Liver (tissue), 9 donors: Measurements from ENCODE around the gene TAAR2. TPM values are rescaled to one million over a fixed set of nuclear protein-coding genes. Genes with fewer than 3 reads are reported as not detected.

ENCODE experiments used
- DNase-seq: peaks from one replicate; pipeline ENCODE4 v3.0.0-alpha.2; 2017; ENCODE audit warnings: low spot score
- H3K27ac ChIP-seq, 2 donors: one replicate each; pipeline ENCODE4 v1.7.0; 2013; ENCODE audit warnings: inconsistent platforms in 2 of 2, low read length in 2 of 2, control low read depth in 1 of 2, low read depth in 1 of 2, mild to moderate bottlenecking in 1 of 2
- H3K27me3 ChIP-seq, 4 donors: one replicate each; pipeline versions ENCODE4 v1.6.1 to v1.7.0; 2013; ENCODE audit warnings: low read length in 3 of 4, inconsistent platforms in 1 of 4, mild to moderate bottlenecking in 1 of 4, moderate library complexity in 1 of 4; ENCODE audit not compliant: control insufficient read depth in 4 of 4, insufficient read depth in 4 of 4
- H3K36me3 ChIP-seq, 4 donors: one replicate each; pipeline versions ENCODE4 v1.6.1 to v1.7.0; 2013; ENCODE audit warnings: low read length in 3 of 4, mild to moderate bottlenecking in 3 of 4, low read depth in 1 of 4, moderate library complexity in 1 of 4; ENCODE audit not compliant: control insufficient read depth in 4 of 4, insufficient read depth in 3 of 4
- H3K4me1 ChIP-seq, 4 donors: one replicate each; pipeline versions ENCODE4 v1.6.1 to v1.7.0; 2013; ENCODE audit warnings: low read length in 3 of 4, mild to moderate bottlenecking in 3 of 4, moderate library complexity in 1 of 4; ENCODE audit not compliant: control insufficient read depth in 4 of 4, insufficient read depth in 4 of 4
- H3K4me3 ChIP-seq, 3 donors: one replicate each; pipeline versions ENCODE4 v1.6.1 to v1.7.0; 2013; ENCODE audit warnings: low read length in 3 of 3, control low read depth in 1 of 3, low read depth in 1 of 3, mild to moderate bottlenecking in 1 of 3
- H3K9ac ChIP-seq, 2 donors: one replicate each; pipeline ENCODE4 v1.7.0; 2013; ENCODE audit warnings: low read length in 2 of 2, mild to moderate bottlenecking in 2 of 2, moderate library complexity in 2 of 2, control low read depth in 1 of 2, low read depth in 1 of 2
- H3K9me3 ChIP-seq, 4 donors: one replicate each; pipeline versions ENCODE4 v1.6.1 to v1.7.0; 2013; ENCODE audit warnings: low read length in 3 of 4; ENCODE audit not compliant: control insufficient read depth in 4 of 4
- ATF3 ChIP-seq: IDR thresholded peaks from 2 replicates; pipeline ENCODE4 v1.6.1; 2016; ENCODE audit warnings: antibody characterized with exemption
- CTCF ChIP-seq: fragments of 150-350 bp; IDR thresholded peaks from 2 replicates; pipeline ENCODE4 v1.5.1; 2017; ENCODE audit warnings: improper control_type of control experiment, low read depth, low read length; ENCODE audit not compliant: missing input control
- EGR1 ChIP-seq, 2 donors: IDR thresholded peaks; 2 replicates each; pipeline ENCODE4 v1.6.1; 2016 to 2018; ENCODE audit warnings: antibody characterized with exemption in 2 of 2, low read depth in 2 of 2
- FOXA1 ChIP-seq: IDR thresholded peaks from 2 replicates; pipeline ENCODE4 v1.6.1; 2016; ENCODE audit warnings: antibody characterized with exemption
- FOXA2 ChIP-seq: IDR thresholded peaks from 2 replicates; pipeline ENCODE4 v1.6.1; 2016; ENCODE audit warnings: antibody characterized with exemption
- GABPA ChIP-seq, 2 donors: IDR thresholded peaks in 1 of 2; conservative IDR thresholded peaks in 1 of 2; 2 replicates each; pipeline ENCODE4 v1.6.1; 2016; ENCODE audit warnings: antibody characterized with exemption in 2 of 2, mild to moderate bottlenecking in 1 of 2, moderate library complexity in 1 of 2
- HNF4A ChIP-seq, 2 donors: conservative IDR thresholded peaks; 2 replicates each; pipeline ENCODE4 v1.6.1; 2016; ENCODE audit warnings: antibody characterized with exemption in 2 of 2, mild to moderate bottlenecking in 2 of 2
- HNF4G ChIP-seq: IDR thresholded peaks from 2 replicates; pipeline ENCODE4 v1.6.1; 2016; ENCODE audit warnings: antibody characterized with exemption
- JUND ChIP-seq, 2 donors: IDR thresholded peaks; 2 replicates each; pipeline ENCODE4 v1.6.1; 2016; ENCODE audit warnings: antibody characterized with exemption in 2 of 2
- MAX ChIP-seq: IDR thresholded peaks from 2 replicates; pipeline ENCODE4 v1.6.1; 2016; ENCODE audit warnings: antibody characterized with exemption
- RAD21 ChIP-seq, 2 donors: IDR thresholded peaks; 2 replicates each; pipeline ENCODE4 v1.6.1; 2016; ENCODE audit warnings: antibody characterized with exemption in 2 of 2, mild to moderate bottlenecking in 2 of 2
- REST ChIP-seq: IDR thresholded peaks from 2 replicates; pipeline ENCODE4 v1.6.1; 2016; ENCODE audit warnings: antibody characterized with exemption, mild to moderate bottlenecking
- RXRA ChIP-seq, 2 donors: IDR thresholded peaks; 2 replicates each; pipeline ENCODE4 v1.6.1; 2017 to 2018; ENCODE audit warnings: antibody characterized with exemption in 2 of 2, mild to moderate bottlenecking in 1 of 2
- SP1 ChIP-seq: IDR thresholded peaks from 2 replicates; pipeline ENCODE4 v1.6.1; 2018; ENCODE audit warnings: antibody characterized with exemption, mild to moderate bottlenecking
- TAF1 ChIP-seq: conservative IDR thresholded peaks from 2 replicates; pipeline ENCODE4 v1.6.1; 2016; ENCODE audit warnings: antibody characterized with exemption, mild to moderate bottlenecking
- YY1 ChIP-seq: IDR thresholded peaks from 2 replicates; pipeline ENCODE4 v1.6.1; 2016; ENCODE audit warnings: antibody characterized with exemption, mild to moderate bottlenecking
- ZBTB33 ChIP-seq: IDR thresholded peaks from 2 replicates; pipeline ENCODE4 v1.6.1; 2016; ENCODE audit warnings: antibody characterized with exemption
- WGBS: extraction: QIAGEN DNeasy Blood & Tissue Kit; methylation state at CpG from one replicate; pipeline ENCODE4 v1.1.7; 2013; 5-methylcytosine and 5-hydroxymethylcytosine counted together
- polyA plus RNA-seq, 2 donors: library from polyadenylated mRNA; stranded (reverse) in 1 of 2; unstranded in 1 of 2; fragments of 200-250 nt in 1 of 2; fragments of >200 nt in 1 of 2; fragmentation: Nextera tagmentation in 1 of 2; extraction: Ambion mirVana in 1 of 2; gene quantifications; one replicate each; pipeline versions ENCODE4 v1.2.1 to v1.2.3, GENCODE V29; 2013 to 2015
- total RNA-seq, 2 donors: library from RNA; depleted of rRNA; stranded (reverse); fragments of >200 nt; gene quantifications; one replicate each; pipeline ENCODE4 v1.2.3, GENCODE V29; 2014
- donor health status: healthy.
- donor health status: healthy.
- donor health status: healthy.
- donor health status: healthy.
- donor health status: healthy.

The TAAR2 gene
- total and polyA plus RNA-seq, 4 donors, result not detected

- no peak overlapping the region for H3K9ac ChIP-seq
These were observed 799 bp downstream of the TAAR2 start for GRCh38 chr6:132623106-132623845.

DNA sequence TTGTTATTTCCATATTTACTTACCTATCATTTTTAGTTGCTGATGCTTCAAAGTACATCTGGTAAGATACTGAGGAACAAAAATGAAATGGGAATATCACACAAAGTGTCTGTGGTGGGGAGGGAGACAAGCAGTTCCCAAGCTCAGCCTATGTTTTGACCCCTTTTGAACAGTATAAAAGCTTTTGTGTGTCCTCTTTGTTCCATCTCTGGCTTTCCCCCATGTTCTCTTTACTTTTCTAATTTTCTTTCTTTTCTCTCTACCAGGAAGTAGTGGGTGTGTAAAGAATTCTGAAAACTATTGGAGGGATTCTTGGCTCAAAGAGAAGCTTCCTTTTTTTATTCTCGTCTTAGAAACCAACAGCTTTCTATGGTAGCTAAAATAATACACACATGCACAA, 7.4 kb downstream of the TAAR2 start:
- no peak for DNase-seq
- no peaks in the 10 kb centered on the region for H3K27me3 ChIP-seq

More at GRCh38 chr6:132623106-132623845, 799 bp downstream of the TAAR2 start:
- Histone ChIP-seq H3K27me3 (no peaks in the 10 kb centered on the region), H3K36me3 (no peaks in the 10 kb centered on the region), H3K27ac (no peak overlapping the region), H3K4me3 (no peak overlapping the region), H3K9me3 (no peaks in the 10 kb centered on the region), H3K4me1 (no peaks in the 10 kb centered on the region)
- TF ChIP-seq FOXA1, result no peak
- no peak for TF ChIP-seq RXRA (IDR thresholded peaks at IDR 0.05)
- TF ChIP-seq RAD21 (IDR thresholded peaks at IDR 0.05), result no peak
- TF ChIP-seq FOXA2, result no peak
- TF ChIP-seq YY1, result no peak
- TF ChIP-seq HNF4A (conservative IDR thresholded peaks at IDR 0.05), result no peak
- no peak for TF ChIP-seq EGR1 (IDR thresholded peaks at IDR 0.05; ENCODE audit: low read depth in 2 of 2)
- TF ChIP-seq MAX, result no peak
- TF ChIP-seq REST, result no peak
- TF ChIP-seq ZBTB33, result no peak
- WGBS, result 59% methylated on average over 6 of the region's 6 CpGs
- no peak for DNase-seq

DNA sequence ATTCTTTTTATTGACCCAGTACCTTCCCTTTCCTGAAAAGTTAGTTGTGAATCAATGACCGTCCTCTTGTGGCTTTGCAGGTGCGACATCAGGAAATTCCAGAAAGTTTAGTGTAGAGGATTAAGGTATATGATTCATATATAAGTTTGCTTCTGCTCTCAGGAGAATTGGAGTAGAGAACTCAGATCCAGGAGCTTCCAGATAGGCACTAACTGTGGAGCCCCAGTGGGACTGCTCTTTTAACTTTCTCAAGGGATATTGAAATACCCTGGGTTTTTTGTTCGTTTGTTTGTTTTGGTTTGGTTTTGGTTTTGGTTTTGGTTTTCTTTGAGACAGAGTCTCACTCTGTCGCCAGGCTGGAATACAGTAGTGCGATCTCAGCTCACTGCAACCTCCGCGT, 9.5 kb downstream of the TAAR2 start:
- H3K9me3 ChIP-seq, result no peaks in the 10 kb centered on the region
- H3K27ac ChIP-seq, result peak overlapping the region; percentile 74 to 78
- H3K36me3 ChIP-seq, result no peaks in the 10 kb centered on the region
- peaks cover 3 to 17% (median 5%) of the 10 kb centered on the region in 4 donors for H3K4me1 ChIP-seq
- peak overlapping the region; percentile 56 to 75 (median 66) for H3K4me3 ChIP-seq
- WGBS, result 31% methylated on average over 7 of the region's 7 CpGs
- no peaks in the 10 kb centered on the region for H3K27me3 ChIP-seq
- DNase-seq, result no peak
- H3K9ac ChIP-seq, result peak overlapping the region; percentile 78 to 82
- TF ChIP-seq YY1 (no peak), RXRA (IDR thresholded peaks at IDR 0.05) (no peak), SP1 (no peak), JUND (IDR thresholded peaks at IDR 0.05) (no peak), FOXA1 (no peak), ATF3 (no peak), FOXA2 (no peak), CTCF (no peak), TAF1 (peak; percentile 32), HNF4G (no peak), GABPA (IDR thresholded peaks at IDR 0.05 in 1 of 2, conservative IDR thresholded peaks at IDR 0.05 in 1 of 2) (no peak)

More for the DNA sequence above, 7.4 kb downstream of the TAAR2 start:
- Histone ChIP-seq H3K4me1 (peaks cover 3 to 14% (median 5%) of the 10 kb centered on the region in 4 donors), H3K9ac (no peak overlapping the region), H3K36me3 (no peaks in the 10 kb centered on the region), H3K4me3 (no peak overlapping the region), H3K27ac (no peak overlapping the region), H3K9me3 (no peaks in the 10 kb centered on the region)
- 72% methylated on average over 1 of the region's 1 CpG for WGBS
- no peak for TF ChIP-seq YY1
